Epithelial cell of proximal tubule (primary cell): ENCODE results near the gene COG1. TPM values are rescaled to one million over a fixed set of nuclear protein-coding genes. Genes with fewer than 3 reads are reported as not detected.

Experiments
- DNase-seq: peaks from one replicate; pipeline ENCODE4 v3.0.0-alpha.2; 2011; ENCODE audit warnings: low read depth
- H3K4me3 ChIP-seq: 2 replicates; pipeline ENCODE4 v1.5.1; 2011; ENCODE audit warnings: low read depth, mild to moderate bottlenecking, low read length
- total RNA-seq: library from RNA; depleted of rRNA; stranded (reverse); fragments of >200 nt; gene quantifications from 2 replicates; pipeline ENCODE4 v1.2.3, GENCODE V29; 2015
- TF ChIP-seq, protein P1 (sequence below): conservative IDR thresholded peaks from 2 replicates; pipeline ENCODE4 v1.5.1; 2012; ENCODE audit warnings: low read depth, mild to moderate bottlenecking, low read length

The COG1 gene
- total RNA-seq, 1 donor from 2014 or later, result 11.6 TPM

GRCh38 chr17:73228748-73229236, 35.9 kb downstream of the COG1 start:
- TF ChIP-seq, protein P1, sequence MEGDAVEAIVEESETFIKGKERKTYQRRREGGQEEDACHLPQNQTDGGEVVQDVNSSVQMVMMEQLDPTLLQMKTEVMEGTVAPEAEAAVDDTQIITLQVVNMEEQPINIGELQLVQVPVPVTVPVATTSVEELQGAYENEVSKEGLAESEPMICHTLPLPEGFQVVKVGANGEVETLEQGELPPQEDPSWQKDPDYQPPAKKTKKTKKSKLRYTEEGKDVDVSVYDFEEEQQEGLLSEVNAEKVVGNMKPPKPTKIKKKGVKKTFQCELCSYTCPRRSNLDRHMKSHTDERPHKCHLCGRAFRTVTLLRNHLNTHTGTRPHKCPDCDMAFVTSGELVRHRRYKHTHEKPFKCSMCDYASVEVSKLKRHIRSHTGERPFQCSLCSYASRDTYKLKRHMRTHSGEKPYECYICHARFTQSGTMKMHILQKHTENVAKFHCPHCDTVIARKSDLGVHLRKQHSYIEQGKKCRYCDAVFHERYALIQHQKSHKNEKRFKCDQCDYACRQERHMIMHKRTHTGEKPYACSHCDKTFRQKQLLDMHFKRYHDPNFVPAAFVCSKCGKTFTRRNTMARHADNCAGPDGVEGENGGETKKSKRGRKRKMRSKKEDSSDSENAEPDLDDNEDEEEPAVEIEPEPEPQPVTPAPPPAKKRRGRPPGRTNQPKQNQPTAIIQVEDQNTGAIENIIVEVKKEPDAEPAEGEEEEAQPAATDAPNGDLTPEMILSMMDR, result no peak
- no peak for DNase-seq
- H3K4me3 ChIP-seq, result no peak overlapping the region

DNA sequence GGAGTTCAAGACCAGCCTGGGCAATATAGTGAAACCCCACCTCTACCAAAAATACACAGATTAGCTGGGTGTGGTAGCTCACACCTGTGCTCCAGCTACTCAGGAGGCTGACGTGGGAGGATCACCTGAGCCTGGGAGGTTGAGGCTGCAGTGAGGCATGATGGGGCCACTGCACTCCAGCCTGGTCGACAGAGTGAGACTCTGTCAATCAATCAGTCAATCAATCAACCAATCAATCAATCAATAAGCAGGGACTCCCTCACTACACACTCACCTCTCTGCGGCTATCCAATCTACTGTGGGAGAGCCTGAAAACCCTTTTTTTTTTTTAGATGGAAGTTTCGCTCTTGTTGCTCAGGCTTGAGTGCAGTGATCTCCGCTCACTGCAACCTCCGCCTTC, 37.2 kb downstream of the COG1 start:
- H3K4me3 ChIP-seq, result no peak overlapping the region
- TF ChIP-seq, protein P1, result no peak
- no peak for DNase-seq

DNA sequence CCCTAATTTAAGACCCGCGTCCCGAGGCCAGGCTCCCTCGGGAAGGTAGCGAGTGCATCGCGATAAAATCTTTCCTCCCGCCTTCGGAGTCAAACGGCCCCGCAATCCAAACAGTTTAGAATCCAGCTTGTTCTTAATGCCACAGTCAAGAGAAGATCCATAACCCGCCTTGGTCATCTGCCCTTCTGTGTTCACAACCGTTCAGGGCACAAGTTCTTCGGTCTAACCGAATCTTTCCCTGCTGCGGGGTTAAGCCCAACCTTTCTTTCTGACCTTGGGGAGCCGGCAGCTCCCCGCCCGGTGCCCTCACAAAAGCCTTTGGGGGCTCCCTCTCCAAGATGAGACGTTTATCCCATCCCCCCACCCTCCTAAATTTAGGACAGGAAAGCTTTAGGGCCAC, 38.5 kb downstream of the COG1 start:
- no peak for DNase-seq
- peak overlapping the region; percentile 87 for H3K4me3 ChIP-seq
- TF ChIP-seq, protein P1, result no peak

- DNase-seq, result peak; percentile 42
- TF ChIP-seq, protein P1, result peak; percentile 21
- H3K4me3 ChIP-seq, result peak overlapping the region; percentile 87
Observed at GRCh38 chr17:73231841-73232586, 39.2 kb downstream of the COG1 start.

DNA sequence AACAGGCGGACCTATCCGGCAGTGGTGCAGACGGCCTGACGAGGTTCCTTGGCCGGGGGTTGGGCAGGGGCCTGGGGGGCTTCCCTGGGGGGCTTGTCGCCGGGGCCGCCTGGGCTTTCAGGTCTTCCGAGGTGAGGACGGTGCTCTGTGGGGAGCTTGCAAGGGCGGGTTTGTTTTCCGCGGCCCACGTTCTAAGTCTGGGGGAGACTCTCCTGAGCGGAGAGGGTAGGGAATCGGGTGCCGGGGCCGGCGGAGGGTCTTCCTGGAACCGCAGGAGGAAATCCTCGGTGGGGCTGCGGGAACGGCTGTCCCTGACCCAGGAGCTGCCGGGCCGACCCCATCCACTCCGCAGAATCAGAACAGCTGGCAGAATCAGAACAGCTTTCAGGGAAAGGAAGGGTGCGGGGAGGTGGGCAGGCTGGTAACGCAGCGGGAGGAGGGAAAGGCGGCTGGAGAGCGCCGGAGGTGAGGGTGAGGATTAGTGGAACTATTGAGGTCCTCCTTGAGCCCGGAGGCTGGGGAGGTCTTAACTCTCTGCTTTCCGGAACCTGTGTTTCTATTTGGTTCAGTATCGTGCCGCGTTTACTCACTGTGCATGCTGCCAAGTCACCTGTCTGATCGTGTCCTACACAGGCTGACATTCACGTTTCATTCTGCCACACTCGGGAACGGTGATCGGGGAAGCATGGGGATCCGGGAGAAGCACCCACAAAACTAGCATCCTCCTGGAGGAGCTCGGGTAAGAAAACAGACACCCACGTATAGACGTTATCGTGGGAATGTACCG, 39.9 kb downstream of the COG1 start:
- TF ChIP-seq, protein P1, result no peak
- no peak for DNase-seq

GRCh38 chr17:73234736-73235135, 41.9 kb downstream of the COG1 start:
- TF ChIP-seq, protein P1, result no peak
- no peak overlapping the region for H3K4me3 ChIP-seq
- DNase-seq, result no peak

More for the DNA sequence above, 39.9 kb downstream of the COG1 start:
- peak overlapping the region; percentile 87 for H3K4me3 ChIP-seq
